ENCODE measurements around the gene KIR3DL1.
"Not testable (repeated sequence)": the region's sequence is repeated elsewhere in the genome, so short reads cannot be mapped to it uniquely, and the experiment has no call there.

Gene KIR3DL1

GRCh38 chr19:54814571-54814970 lies 1.7 kb upstream of the KIR3DL1 start:
- not testable (repeated sequence) for DNase-seq (ENCODE audit: low read depth)

GRCh38 chr19:54817670-54818536 lies 1.6 kb downstream of the KIR3DL1 start:
- no peak for DNase-seq (ENCODE audit: low read depth)

- not testable (repeated sequence) for DNase-seq (ENCODE audit: low read depth)
Observed at GRCh38 chr19:54824416-54824815, 8.1 kb downstream of the KIR3DL1 start.

GRCh38 chr19:54825326-54825725 lies 9.1 kb downstream of the KIR3DL1 start:
- not testable (repeated sequence) for DNase-seq (ENCODE audit: low read depth)

GRCh38 chr19:54828064-54828463 lies 11.8 kb downstream of the KIR3DL1 start:
- not testable (repeated sequence) for DNase-seq (ENCODE audit: low read depth)

- not testable (repeated sequence) for DNase-seq (ENCODE audit: low read depth)
Observed at GRCh38 chr19:54832496-54832895, 16.2 kb downstream of the KIR3DL1 start, which contains the start of gene KIR2DS4. TSS of gene KIR2DS4 (plus strand) at chr19:54832676.

- not testable (repeated sequence) for DNase-seq (ENCODE audit: low read depth)
Observed at GRCh38 chr19:54835126-54835525, 18.9 kb downstream of the KIR3DL1 start.

- DNase-seq (ENCODE audit: low read depth), result not testable (repeated sequence)
Observed at GRCh38 chr19:54837522-54837921, 21.3 kb downstream of the KIR3DL1 start.

- not testable (repeated sequence) for DNase-seq (ENCODE audit: low read depth)
Observed at GRCh38 chr19:54843171-54843570, 26.9 kb downstream of the KIR3DL1 start.

- DNase-seq (ENCODE audit: low read depth), result not testable (repeated sequence)
Observed at GRCh38 chr19:54850061-54850640, 33.9 kb downstream of the KIR3DL1 start, which contains the start of gene KIR3DL2. TSS of gene KIR3DL2 (plus strand) at chr19:54850443. CDS start at chr19:54850476, 33 bp downstream.

GRCh38 chr19:54850930-54851329 lies 34.7 kb downstream of the KIR3DL1 start:
- DNase-seq (ENCODE audit: low read depth), result no peak

- no peak for DNase-seq (ENCODE audit: low read depth)
Observed at GRCh38 chr19:54851353-54851752, 35.1 kb downstream of the KIR3DL1 start.

- not testable (repeated sequence) for DNase-seq (ENCODE audit: low read depth)
Observed at GRCh38 chr19:54855241-54855640, 39.0 kb downstream of the KIR3DL1 start.

- DNase-seq (ENCODE audit: low read depth), result not testable (repeated sequence)
Observed at GRCh38 chr19:54858476-54858875, 42.2 kb downstream of the KIR3DL1 start.

GRCh38 chr19:54859421-54859820 lies 43.2 kb downstream of the KIR3DL1 start:
- DNase-seq (ENCODE audit: low read depth), result not testable (repeated sequence)

GRCh38 chr19:54863459-54863858 lies 47.2 kb downstream of the KIR3DL1 start:
- DNase-seq (ENCODE audit: low read depth), result not testable (repeated sequence)

GRCh38 chr19:54871696-54872095 lies 55.4 kb downstream of the KIR3DL1 start:
- no peak for DNase-seq (ENCODE audit: low read depth)

GRCh38 chr19:54873990-54874389 lies 57.7 kb downstream of the KIR3DL1 start, which contains the start of gene FCAR:
TSS of gene FCAR (plus strand) at chr19:54874235. CDS start at chr19:54874290, 55 bp downstream.
- DNase-seq (ENCODE audit: low read depth), result no peak

GRCh38 chr19:54875506-54875905 lies 59.2 kb downstream of the KIR3DL1 start:
- DNase-seq (ENCODE audit: low read depth), result no peak

- DNase-seq (ENCODE audit: low read depth), result no peak
Observed at GRCh38 chr19:54877471-54877870, 61.2 kb downstream of the KIR3DL1 start.

All from HS-27A (cell line).